OCI-LY7 (cell line): Measurements from ENCODE around the gene APOL6.

Experiments used
- EZH2phosphoT487 ChIP-seq: fragments of 200-600 bp; sonication (generic); IDR thresholded peaks from 2 replicates; pipeline ENCODE4 v1.6.1; 2018; ENCODE audit warnings: low read depth, borderline replicate concordance, mild to moderate bottlenecking, mixed run types, antibody characterized with exemption, low read length, moderate library complexity, mixed read lengths
- TF ChIP-seq, protein P1 (sequence below): fragments of 200-600 bp; sonication (generic); conservative IDR thresholded peaks from 2 replicates; pipeline ENCODE4 v1.5.1; 2014; ENCODE audit warnings: mild to moderate bottlenecking, antibody characterized with exemption, low read length, moderate library complexity, mixed read lengths

DNA sequence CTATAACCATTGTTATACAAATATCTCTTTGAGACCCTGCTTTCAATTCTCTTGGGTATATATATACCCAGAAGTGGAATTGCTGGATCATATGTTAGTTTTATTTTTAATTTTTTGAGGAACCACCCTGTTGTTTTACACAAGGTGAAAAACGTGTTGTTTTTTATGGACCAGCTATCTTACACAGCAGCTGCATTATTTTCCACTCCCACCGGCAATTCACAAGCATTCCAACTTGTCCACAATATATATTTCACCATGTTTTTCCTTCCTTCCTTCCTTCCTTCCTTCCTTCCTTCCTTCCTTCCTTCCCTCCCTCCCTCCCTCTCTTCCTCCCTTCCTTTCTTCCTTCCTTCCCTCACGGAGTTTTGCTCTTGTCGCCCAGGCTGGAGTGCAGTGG lies 63.1 kb downstream of the APOL6 start:
- TF ChIP-seq, protein P1, sequence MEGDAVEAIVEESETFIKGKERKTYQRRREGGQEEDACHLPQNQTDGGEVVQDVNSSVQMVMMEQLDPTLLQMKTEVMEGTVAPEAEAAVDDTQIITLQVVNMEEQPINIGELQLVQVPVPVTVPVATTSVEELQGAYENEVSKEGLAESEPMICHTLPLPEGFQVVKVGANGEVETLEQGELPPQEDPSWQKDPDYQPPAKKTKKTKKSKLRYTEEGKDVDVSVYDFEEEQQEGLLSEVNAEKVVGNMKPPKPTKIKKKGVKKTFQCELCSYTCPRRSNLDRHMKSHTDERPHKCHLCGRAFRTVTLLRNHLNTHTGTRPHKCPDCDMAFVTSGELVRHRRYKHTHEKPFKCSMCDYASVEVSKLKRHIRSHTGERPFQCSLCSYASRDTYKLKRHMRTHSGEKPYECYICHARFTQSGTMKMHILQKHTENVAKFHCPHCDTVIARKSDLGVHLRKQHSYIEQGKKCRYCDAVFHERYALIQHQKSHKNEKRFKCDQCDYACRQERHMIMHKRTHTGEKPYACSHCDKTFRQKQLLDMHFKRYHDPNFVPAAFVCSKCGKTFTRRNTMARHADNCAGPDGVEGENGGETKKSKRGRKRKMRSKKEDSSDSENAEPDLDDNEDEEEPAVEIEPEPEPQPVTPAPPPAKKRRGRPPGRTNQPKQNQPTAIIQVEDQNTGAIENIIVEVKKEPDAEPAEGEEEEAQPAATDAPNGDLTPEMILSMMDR, result no peak
- no peak for TF ChIP-seq EZH2phosphoT487
